Left hindlimb (tissue), 1 donor: ENCODE measurements around the gene TRAP1.
A peak's percentile ranks its signal among the peaks of the same experiment; 100 is the strongest.
"Not testable (repeated sequence)": the region's sequence is repeated elsewhere in the genome, so short reads cannot be mapped to it uniquely, and the experiment has no call there.

Experiments
- DNase-seq: peaks from one replicate; pipeline ENCODE4 v3.0.0-alpha.2; 2018

Gene TRAP1

DNA sequence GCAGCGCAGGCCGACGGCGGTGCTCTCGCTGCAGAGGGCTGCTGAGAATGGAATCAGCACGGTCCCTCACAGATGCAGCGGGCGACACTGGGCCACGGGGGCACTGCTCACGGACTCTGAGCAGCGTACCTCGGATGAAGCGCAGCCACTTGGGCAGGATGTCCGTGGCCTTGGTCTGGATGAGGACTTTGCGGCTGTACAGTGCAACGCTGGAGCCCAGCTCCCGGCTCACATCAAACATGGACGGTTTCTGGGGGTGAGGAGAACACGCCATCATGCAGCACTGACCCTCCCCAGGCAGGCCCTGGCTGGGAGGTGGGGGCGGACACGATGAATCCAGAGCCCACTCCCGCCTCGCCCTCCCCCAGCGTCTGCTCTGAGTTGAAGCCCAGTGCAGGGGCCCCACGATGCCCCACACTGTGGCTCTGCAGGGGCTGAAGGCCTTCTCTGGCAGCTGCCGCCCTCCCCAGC lies 44.7 kb downstream of the TRAP1 start:
- DNase-seq: no peak

GRCh38 chr16:3671424-3671823 lies 45.9 kb downstream of the TRAP1 start:
- no peak for DNase-seq

- no peak for DNase-seq
Observed at GRCh38 chr16:3670711-3671110, 46.6 kb downstream of the TRAP1 start.

GRCh38 chr16:3669082-3669481 lies 48.2 kb downstream of the TRAP1 start:
- DNase-seq: no peak

DNA sequence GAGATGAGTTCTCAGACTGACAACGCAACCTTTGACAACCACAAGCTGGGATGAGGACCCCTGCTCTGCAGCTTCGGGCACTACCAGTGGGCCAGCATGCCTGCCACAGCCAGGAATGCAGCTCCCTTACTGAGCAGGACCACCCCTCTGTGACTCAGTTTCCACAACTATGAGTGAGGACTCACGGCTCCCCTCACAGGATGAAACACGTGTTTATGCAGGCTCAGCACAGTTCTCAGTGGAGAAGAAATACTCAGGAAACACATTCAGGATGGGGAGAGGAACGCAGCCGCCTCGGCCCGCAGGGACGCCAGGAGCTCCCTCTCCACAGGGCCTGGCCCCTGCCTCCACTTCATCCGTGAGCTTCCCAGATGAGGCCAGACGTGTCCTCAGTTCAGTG lies 48.7 kb downstream of the TRAP1 start:
- no peak for DNase-seq

DNA sequence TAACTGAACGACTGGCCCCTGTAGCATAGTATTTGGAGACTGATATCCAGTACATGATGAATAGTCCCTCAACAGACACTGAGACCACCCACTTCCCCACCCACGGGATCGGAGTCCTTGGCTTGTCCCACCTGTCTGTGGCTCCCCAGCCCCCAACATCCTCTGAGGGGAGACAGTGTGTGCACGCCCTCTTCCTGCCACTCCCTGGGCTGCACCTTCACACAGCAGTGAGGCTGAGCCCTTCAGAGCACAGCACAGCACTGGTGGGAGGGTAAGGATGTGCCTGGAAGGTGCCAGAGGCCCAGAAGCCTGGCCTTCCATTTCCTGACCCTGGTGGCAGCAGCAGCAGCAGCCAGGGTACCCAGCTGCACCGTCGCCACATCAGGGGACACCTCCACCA lies 51.8 kb downstream of the TRAP1 start:
- peak; percentile 12 for DNase-seq

- peak; percentile 19 for DNase-seq
Observed at GRCh38 chr16:3664187-3664896, 53.0 kb downstream of the TRAP1 start.

DNA sequence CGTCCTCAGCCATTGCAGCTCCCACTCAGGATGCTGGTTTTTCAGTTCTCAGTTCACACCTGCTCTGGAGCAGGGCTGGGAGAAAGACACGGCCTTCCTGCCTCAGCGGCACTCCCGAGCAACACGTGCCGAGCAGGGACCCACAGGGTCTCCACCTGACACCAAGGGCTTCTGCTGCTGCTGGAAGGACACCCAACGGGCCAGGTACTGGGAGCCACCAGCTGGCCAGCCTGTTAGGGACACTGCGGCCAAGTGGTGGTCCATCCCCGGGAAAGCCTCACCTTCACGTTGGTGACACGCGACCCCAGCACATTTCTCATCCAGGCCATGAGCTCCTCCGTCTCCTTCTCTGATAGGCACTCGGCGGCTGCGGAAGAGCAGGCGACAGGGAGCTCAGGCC lies 54.7 kb downstream of the TRAP1 start:
- peak; percentile 12 for DNase-seq

GRCh38 chr16:3661922-3662321 lies 55.4 kb downstream of the TRAP1 start:
- DNase-seq: peak; percentile 14

DNA sequence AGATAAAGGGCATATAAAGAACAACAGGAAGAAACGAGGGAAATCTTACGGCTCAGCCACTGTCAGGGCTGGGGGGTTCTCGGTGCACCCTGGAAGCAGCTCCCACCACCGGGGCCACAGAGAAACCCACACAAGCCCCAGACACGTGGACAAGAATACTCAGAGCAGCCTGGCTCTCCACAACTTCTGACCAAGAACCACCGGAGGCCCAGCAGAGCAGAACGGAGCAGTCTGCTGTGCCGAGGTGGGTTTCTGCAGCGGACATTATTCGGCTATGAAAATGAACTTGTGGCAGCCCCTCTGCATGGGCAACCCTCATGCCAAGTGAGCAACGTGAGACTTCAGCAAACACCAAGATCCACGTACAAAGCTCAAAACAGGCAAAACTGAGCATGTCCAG lies 56.0 kb downstream of the TRAP1 start:
- peak; percentile 8 for DNase-seq

DNA sequence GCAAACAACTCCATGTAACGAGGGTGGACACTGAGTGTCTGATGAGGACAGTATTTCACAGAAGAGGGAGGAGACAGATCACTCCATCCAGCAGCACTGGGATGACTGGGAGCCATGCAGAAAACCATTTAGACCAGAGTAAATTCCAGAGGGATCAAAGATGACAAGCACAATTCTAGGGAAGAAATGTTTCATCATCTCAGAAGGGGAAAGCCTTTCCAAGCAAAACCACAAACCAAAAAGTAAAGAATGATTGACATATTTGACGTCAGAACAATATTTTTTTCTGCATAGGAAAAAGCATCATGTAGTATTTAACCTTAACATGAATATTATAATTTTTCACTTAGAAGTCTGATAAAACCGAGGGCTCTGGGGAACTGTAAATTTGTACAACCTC lies 58.1 kb downstream of the TRAP1 start:
- DNase-seq: no peak

DNA sequence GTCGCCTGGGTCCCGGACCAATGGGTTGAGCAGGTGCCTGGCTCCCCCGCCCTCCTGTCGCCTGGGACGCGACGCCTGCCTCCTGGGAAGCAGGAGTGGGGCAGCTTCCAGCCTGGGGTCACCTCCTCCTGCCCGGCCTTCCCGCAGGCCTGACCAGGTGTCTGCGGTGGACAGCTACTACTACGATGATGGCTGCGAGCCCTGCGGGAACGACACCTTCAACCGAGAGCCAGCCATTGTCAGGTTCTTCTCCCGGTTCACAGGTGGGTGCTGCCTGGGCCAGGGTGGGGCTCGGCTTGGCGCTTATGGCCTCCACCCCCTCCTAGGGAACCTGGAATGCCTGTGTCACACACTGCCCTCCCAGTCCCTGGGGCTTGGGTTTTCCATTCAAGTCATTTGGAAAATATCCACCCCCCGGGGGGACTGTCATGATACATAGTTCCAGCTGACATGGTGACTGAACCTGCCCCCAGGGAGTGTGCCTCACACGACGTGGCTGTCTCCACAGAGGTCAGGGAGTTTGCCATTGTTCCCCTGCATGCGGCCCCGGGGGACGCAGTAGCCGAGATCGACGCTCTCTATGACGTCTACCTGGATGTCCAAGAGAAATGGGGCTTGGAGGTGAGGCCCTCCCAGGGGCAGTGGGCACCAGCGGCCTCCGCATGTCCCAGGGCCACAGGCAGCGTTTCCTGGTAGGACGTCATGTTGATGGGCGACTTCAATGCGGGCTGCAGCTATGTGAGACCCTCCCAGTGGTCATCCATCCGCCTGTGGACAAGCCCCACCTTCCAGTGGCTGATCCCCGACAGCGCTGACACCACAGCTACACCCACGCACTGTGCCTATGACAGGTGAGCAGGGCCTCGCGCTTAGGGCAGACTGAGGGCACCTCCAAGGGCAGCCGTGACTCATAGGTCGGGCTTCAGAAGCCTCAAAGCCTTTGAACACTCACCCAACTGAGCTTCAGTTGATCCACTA lies 60.5 kb downstream of the TRAP1 start:
- peak; percentile 23 for DNase-seq

DNA sequence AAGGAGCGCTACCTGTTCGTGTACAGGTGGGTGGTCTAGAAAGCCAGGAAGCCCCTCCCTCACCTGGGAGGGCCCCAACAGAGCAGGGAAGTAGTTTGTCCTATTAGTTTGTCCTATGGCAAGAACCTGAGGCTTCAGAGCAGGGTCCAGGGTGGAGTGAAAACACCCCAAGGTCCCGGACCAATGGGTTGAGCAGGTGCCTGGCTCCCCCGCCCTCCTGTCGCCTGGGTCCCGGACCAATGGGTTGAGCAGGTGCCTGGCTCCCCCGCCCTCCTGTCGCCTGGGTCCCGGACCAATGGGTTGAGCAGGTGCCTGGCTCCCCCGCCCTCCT lies 61.2 kb downstream of the TRAP1 start:
- not testable (repeated sequence) for DNase-seq

GRCh38 chr16:3655396-3656159 lies 61.7 kb downstream of the TRAP1 start:
- peak; percentile 30 for DNase-seq

GRCh38 chr16:3655030-3655395 lies 62.3 kb downstream of the TRAP1 start:
- peak; percentile 29 for DNase-seq

DNA sequence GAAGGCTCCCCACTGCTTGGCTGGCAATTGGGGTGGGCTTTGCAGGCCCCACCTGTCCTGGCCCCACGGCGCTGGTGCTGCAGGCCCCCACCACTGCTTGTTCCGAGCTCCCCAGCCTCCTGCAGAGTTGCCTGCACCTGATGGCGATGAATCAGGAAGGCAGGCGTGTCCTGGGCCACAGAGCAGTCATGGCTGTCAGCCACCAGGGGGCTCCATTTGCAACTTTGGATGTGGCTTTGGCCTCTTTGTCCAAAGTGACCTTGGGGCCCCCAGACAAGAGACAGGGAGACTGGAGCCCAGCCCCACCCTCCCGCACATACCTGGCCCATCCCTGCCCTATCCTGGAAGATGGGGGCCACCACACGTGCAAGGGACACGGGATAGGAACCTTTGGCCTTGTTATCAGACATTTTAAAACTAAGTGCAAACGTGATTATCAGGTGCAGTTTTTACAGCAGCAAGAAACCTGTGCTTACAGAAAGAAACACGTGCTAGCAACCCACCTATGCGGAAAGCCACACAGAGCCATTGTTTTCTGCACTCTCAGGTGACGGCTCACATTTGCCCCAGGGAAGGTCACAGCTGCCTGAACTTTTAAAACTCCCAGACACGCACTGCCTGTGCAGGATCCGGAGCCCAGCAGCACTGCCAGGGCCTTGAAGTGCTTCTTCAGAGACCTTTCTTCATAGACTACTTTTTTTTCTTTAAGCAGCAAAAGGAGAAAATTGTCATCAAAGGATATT lies 62.9 kb downstream of the TRAP1 start, which contains the start of gene DNASE1:
Gene DNASE1, plus strand, starts transcription at position 443 of the 743 bp plus-strand sequence. CDS start 683 bp downstream, outside the sequence.
- DNase-seq: peak; percentile 44

DNA sequence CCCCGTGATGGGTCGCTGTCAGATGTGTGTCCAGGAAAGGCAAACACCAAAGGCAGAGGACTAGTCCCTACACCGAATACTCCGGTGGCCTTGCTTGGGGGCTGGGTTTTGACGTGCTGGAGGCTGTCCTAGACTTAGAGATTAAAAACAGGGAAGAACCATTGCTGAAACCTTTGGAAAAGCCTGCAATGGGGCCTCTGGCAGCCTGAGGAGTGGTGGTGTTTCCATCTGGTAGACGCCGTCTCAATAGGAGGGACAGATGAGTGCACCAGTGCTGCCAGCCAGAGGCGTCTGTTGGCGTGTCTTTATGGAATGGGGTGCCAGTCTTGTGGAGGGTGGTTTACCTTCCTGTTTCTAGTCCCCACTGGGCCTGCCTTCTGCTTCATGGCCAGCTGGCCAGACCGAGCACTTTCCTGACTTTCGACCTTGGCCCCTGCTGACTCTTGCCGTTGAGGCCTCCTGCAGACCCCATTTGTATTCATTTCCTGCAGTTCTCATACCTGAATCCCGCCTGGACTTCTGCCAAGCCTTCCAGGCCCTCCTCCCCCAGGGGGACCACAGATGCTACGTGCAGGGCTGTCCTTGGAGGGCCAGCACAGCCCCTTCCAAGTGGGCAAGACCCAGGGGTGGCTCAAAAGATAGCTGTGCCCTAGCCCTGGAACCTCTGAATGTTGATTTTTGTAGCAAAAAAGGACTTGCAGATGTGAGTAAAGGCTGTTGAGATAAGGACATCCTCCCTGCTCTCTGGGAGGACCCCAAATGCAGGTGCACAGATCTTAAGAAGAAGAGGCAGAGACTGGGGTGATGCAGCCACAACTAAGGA lies 64.7 kb downstream of the TRAP1 start:
- DNase-seq: no peak

GRCh38 chr16:3651461-3652372 lies 65.6 kb downstream of the TRAP1 start:
- DNase-seq: no peak

- no peak for DNase-seq
Observed at GRCh38 chr16:3650631-3651265, 66.6 kb downstream of the TRAP1 start.
